ENCODE data around the gene HIPK4.
"Not testable (repeated sequence)": the region's sequence is repeated elsewhere in the genome, so short reads cannot be mapped to it uniquely, and the experiment has no call there.

Gene HIPK4

DNA sequence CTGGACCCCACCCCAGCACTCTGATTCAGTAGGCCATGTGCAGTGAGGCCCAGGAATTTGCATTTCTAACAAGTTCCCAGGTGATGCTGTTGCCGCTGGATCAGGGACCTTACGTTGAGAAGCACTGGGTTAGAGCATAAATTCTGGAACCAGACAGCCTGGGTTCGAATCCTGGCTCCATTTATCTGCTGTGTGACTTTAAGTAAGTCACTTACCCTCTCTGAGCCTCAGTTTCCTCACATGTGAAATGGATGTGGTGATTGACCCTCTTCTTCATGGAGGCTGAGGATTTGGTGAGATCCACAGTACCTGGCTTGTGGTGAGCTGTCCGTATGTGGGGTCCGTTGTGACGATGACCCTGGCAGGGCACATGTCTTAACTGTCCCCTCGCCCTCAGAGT is 15.9 kb downstream of the HIPK4 start:
- Histone ChIP-seq H3K4ac (ENCODE audit: low read depth, low read length) (no peak overlapping the region), H4K91ac (ENCODE audit: low read depth, low read length) (no peak overlapping the region), H3K18ac (ENCODE audit: low read length) (no peak overlapping the region), H3K79me2 (ENCODE audit: control insufficient read depth, insufficient read depth, low read length, poor library complexity) (no peaks in the 10 kb centered on the region), H2AFZ (ENCODE audit: insufficient read depth, low read length, poor library complexity) (no peak overlapping the region), H3K14ac (ENCODE audit: low read length) (no peak overlapping the region), H3K4me1 (ENCODE audit: control insufficient read depth in 1 of 2, insufficient read depth in 2 of 2, low read length in 2 of 2) (no peaks in the 10 kb centered on the region), H2BK12ac (ENCODE audit: low read length) (no peak overlapping the region), H3K36me3 (ENCODE audit: control insufficient read depth in 1 of 2, insufficient read depth in 2 of 2, low read length in 2 of 2) (peaks cover 86 to 88% of the 10 kb centered on the region in 2 experiments), H2AK5ac (ENCODE audit: low read length) (no peak overlapping the region), H3K9ac (ENCODE audit: low read length) (peak overlapping the region; percentile 46), H2BK5ac (ENCODE audit: low read depth, low read length, poor library complexity) (no peak overlapping the region), H4K12ac (ENCODE audit: low read depth, low read length) (no peak overlapping the region), H3K9me3 (ENCODE audit: insufficient read depth, low read depth, low read length) (peaks cover 2% of the 10 kb centered on the region), H4K8ac (ENCODE audit: low read depth, low read length) (no peak overlapping the region), H3K79me1 (ENCODE audit: low read length) (no peaks in the 10 kb centered on the region), H2BK120ac (ENCODE audit: insufficient read depth, low read length, poor library complexity) (no peak overlapping the region), H3K23ac (ENCODE audit: low read length) (no peak overlapping the region), H3K27me3 (ENCODE audit: insufficient read depth, low read length) (no peaks in the 10 kb centered on the region), H3K4me3 (ENCODE audit: low read depth, low read length) (no peak overlapping the region), H3K27ac (ENCODE audit: low read depth, low read length) (no peak overlapping the region), H3K4me2 (ENCODE audit: low read length) (no peak overlapping the region)
- WGBS (ENCODE audit: extremely low coverage, insufficient coverage, insufficient read length): no CpG with 5 or more reads among the region's 7 CpGs
- no peak for DNase-seq

DNA sequence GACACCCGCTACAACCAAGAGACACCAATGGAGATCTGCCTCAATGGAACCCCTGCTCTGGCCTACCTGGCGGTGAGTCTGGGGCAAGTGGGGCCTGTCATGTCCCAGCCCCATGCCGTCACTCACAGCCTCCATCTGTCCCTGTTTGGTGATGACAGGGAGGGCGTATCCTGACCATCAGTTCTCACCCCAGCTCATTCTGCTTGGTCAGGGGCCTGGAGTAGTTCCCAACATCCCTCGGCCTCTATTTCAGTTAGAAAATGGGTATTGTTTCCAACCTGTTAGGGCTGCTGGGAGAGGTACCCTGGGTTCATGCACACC is 18.2 kb downstream of the HIPK4 start:
- Histone ChIP-seq H2BK5ac (ENCODE audit: low read depth, low read length, poor library complexity) (no peak overlapping the region), H3K4me3 (ENCODE audit: low read depth, low read length) (no peak overlapping the region), H3K79me2 (ENCODE audit: control insufficient read depth, insufficient read depth, low read length, poor library complexity) (peaks cover 4% of the 10 kb centered on the region), H2BK120ac (ENCODE audit: insufficient read depth, low read length, poor library complexity) (no peak overlapping the region), H3K9me3 (ENCODE audit: insufficient read depth, low read depth, low read length) (no peaks in the 10 kb centered on the region), H3K36me3 (ENCODE audit: control insufficient read depth in 1 of 2, insufficient read depth in 2 of 2, low read length in 2 of 2) (peaks cover 80 to 82% of the 10 kb centered on the region in 2 experiments), H3K79me1 (ENCODE audit: low read length) (peaks cover 3% of the 10 kb centered on the region), H4K91ac (ENCODE audit: low read depth, low read length) (no peak overlapping the region), H3K27me3 (ENCODE audit: insufficient read depth, low read length) (no peaks in the 10 kb centered on the region), H3K4ac (ENCODE audit: low read depth, low read length) (no peak overlapping the region), H3K23ac (ENCODE audit: low read length) (no peak overlapping the region), H4K8ac (ENCODE audit: low read depth, low read length) (no peak overlapping the region), H3K18ac (ENCODE audit: low read length) (no peak overlapping the region), H4K12ac (ENCODE audit: low read depth, low read length) (no peak overlapping the region), H3K9ac (ENCODE audit: low read length) (no peak overlapping the region), H3K4me1 (ENCODE audit: control insufficient read depth in 1 of 2, insufficient read depth in 2 of 2, low read length in 2 of 2) (peaks cover 3 to 9% of the 10 kb centered on the region in 2 experiments), H2BK12ac (ENCODE audit: low read length) (no peak overlapping the region), H3K27ac (ENCODE audit: low read depth, low read length) (no peak overlapping the region), H2AK5ac (ENCODE audit: low read length) (no peak overlapping the region), H2AFZ (ENCODE audit: insufficient read depth, low read length, poor library complexity) (no peak overlapping the region), H3K14ac (ENCODE audit: low read length) (no peak overlapping the region), H3K4me2 (ENCODE audit: low read length) (no peak overlapping the region)
- no CpG with 5 or more reads among the region's 5 CpGs for WGBS (ENCODE audit: extremely low coverage, insufficient coverage, insufficient read length)
- DNase-seq: no peak

DNA sequence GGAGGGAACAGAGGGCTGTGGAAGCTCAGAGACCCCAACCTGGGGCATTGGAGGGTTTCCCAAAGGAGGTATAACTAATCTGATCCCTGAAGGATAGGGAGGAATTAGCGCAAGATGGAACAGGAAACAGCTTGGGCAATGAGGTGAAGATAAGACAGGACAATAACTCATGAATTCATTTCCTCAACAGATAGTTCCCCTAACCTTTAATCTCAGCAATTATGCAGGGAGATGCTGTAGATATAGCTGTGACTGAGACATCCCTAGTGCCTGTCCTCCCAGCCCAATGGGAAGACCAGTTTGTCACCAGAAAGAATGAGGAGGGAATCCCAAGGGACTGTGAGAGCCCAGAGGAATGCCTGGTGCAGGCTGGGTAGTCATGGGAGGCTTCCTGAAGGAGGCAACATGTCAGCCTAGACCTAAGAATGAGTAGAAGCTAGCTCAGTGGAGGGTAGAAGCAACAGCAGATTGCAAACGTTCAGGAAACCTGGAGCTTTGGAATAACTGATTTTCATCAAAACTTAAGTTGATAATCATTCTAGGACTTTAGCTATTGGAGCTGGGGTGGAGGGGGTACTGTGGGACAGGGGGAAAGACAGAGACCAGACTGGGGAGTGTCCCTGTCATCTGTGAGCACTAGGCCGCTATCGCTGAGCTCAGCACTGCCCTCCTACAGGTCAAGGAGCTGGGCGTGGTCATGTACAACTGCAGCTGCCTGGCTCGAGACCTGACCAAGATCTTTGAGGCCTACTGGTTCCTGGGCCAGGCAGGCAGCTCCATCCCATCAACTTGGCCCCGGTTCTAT is 18.8 kb downstream of the HIPK4 start:
- Histone ChIP-seq H2BK120ac (ENCODE audit: insufficient read depth, low read length, poor library complexity) (no peak overlapping the region), H4K91ac (ENCODE audit: low read depth, low read length) (no peak overlapping the region), H3K36me3 (ENCODE audit: control insufficient read depth in 1 of 2, insufficient read depth in 2 of 2, low read length in 2 of 2) (peaks cover 75 to 76% of the 10 kb centered on the region in 2 experiments), H2BK5ac (ENCODE audit: low read depth, low read length, poor library complexity) (no peak overlapping the region), H3K9me3 (ENCODE audit: insufficient read depth, low read depth, low read length) (no peaks in the 10 kb centered on the region), H3K4me3 (ENCODE audit: low read depth, low read length) (no peak overlapping the region), H4K8ac (ENCODE audit: low read depth, low read length) (no peak overlapping the region), H2AFZ (ENCODE audit: insufficient read depth, low read length, poor library complexity) (no peak overlapping the region), H3K23ac (ENCODE audit: low read length) (no peak overlapping the region), H4K12ac (ENCODE audit: low read depth, low read length) (no peak overlapping the region), H3K79me2 (ENCODE audit: control insufficient read depth, insufficient read depth, low read length, poor library complexity) (peaks cover 8% of the 10 kb centered on the region), H3K9ac (ENCODE audit: low read length) (no peak overlapping the region), H3K14ac (ENCODE audit: low read length) (no peak overlapping the region), H3K4me1 (ENCODE audit: control insufficient read depth in 1 of 2, insufficient read depth in 2 of 2, low read length in 2 of 2) (peaks cover 6 to 13% of the 10 kb centered on the region in 2 experiments), H3K27me3 (ENCODE audit: insufficient read depth, low read length) (no peaks in the 10 kb centered on the region), H3K27ac (ENCODE audit: low read depth, low read length) (no peak overlapping the region), H3K18ac (ENCODE audit: low read length) (no peak overlapping the region), H2AK5ac (ENCODE audit: low read length) (no peak overlapping the region), H3K4ac (ENCODE audit: low read depth, low read length) (no peak overlapping the region), H3K4me2 (ENCODE audit: low read length) (no peak overlapping the region), H3K79me1 (ENCODE audit: low read length) (peaks cover 9% of the 10 kb centered on the region), H2BK12ac (ENCODE audit: low read length) (no peak overlapping the region)
- no peak for DNase-seq
- no CpG with 5 or more reads among the region's 7 CpGs for WGBS (ENCODE audit: extremely low coverage, insufficient coverage, insufficient read length)

DNA sequence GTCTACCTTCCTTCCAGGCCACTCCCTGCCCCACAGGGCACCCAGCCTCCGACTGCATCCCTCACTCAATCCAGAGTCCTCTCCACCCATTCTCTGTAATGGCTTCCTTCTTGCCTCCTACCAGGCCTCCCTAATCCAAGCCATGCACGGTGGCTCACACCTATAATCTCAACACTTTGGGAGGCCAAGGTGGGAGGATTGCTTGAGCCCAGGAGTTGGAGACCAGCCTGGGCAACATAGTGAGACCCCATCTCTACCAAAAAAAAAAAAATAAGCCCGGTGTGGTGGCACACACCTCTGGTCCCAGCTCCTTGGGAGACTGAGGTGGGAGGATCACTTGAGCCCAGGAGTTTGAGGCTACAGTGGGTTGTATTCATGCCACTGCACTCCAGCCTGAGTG is 19.7 kb downstream of the HIPK4 start:
- not testable (repeated sequence) for H3K18ac ChIP-seq (ENCODE audit: low read length); H2AFZ ChIP-seq (ENCODE audit: insufficient read depth, low read length, poor library complexity); H2BK12ac ChIP-seq (ENCODE audit: low read length); H2BK120ac ChIP-seq (ENCODE audit: insufficient read depth, low read length, poor library complexity); H4K91ac ChIP-seq (ENCODE audit: low read depth, low read length); H2BK5ac ChIP-seq (ENCODE audit: low read depth, low read length, poor library complexity); DNase-seq; H3K9ac ChIP-seq (ENCODE audit: low read length); H3K27ac ChIP-seq (ENCODE audit: low read depth, low read length); H4K12ac ChIP-seq (ENCODE audit: low read depth, low read length); H4K8ac ChIP-seq (ENCODE audit: low read depth, low read length); H3K4ac ChIP-seq (ENCODE audit: low read depth, low read length); H3K4me3 ChIP-seq (ENCODE audit: low read depth, low read length); H2AK5ac ChIP-seq (ENCODE audit: low read length); H3K9me3 ChIP-seq (ENCODE audit: insufficient read depth, low read depth, low read length); H3K14ac ChIP-seq (ENCODE audit: low read length); H3K23ac ChIP-seq (ENCODE audit: low read length); H3K27me3 ChIP-seq (ENCODE audit: insufficient read depth, low read length); H3K4me2 ChIP-seq (ENCODE audit: low read length)
- Histone ChIP-seq H3K79me2 (ENCODE audit: control insufficient read depth, insufficient read depth, low read length, poor library complexity) (peaks cover 12% of the 10 kb centered on the region), H3K36me3 (ENCODE audit: control insufficient read depth in 1 of 2, insufficient read depth in 2 of 2, low read length in 2 of 2) (peaks cover 68 to 72% of the 10 kb centered on the region in 2 experiments), H3K4me1 (ENCODE audit: control insufficient read depth in 1 of 2, insufficient read depth in 2 of 2, low read length in 2 of 2) (peaks cover 6 to 14% of the 10 kb centered on the region in 2 experiments), H3K79me1 (ENCODE audit: low read length) (peaks cover 15% of the 10 kb centered on the region)
- no CpG with 5 or more reads among the region's 3 CpGs for WGBS (ENCODE audit: extremely low coverage, insufficient coverage, insufficient read length)

Measured in trophoblast cell (in vitro differentiated cells and primary cell).